Measurements from ENCODE around the gene TGM2.

Gene TGM2

GRCh38 chr20:38119446-38119845, 45.6 kb downstream of the TGM2 start:
- Histone ChIP-seq H3K4me3 (ENCODE audit: low read depth, low read length) (no peak overlapping the region), H3K27me3 (ENCODE audit: control insufficient read depth, insufficient read depth, low read length) (no peaks in the 10 kb centered on the region), H3K9ac (ENCODE audit: low read depth, low read length) (no peak overlapping the region), H3K9me3 (ENCODE audit: control insufficient read depth, insufficient read depth, low read length) (no peaks in the 10 kb centered on the region), H3K36me3 (ENCODE audit: control insufficient read depth, insufficient read depth, low read length) (no peaks in the 10 kb centered on the region), H3K4me1 (ENCODE audit: control insufficient read depth, insufficient read depth, low read length) (no peaks in the 10 kb centered on the region)

GRCh38 chr20:38117635-38118034, 47.4 kb downstream of the TGM2 start:
- no peaks in the 10 kb centered on the region for H3K9me3 ChIP-seq (ENCODE audit: control insufficient read depth, insufficient read depth, low read length)
- H3K4me1 ChIP-seq (ENCODE audit: control insufficient read depth, insufficient read depth, low read length), result peaks cover 4% of the 10 kb centered on the region
- H3K27me3 ChIP-seq (ENCODE audit: control insufficient read depth, insufficient read depth, low read length), result no peaks in the 10 kb centered on the region
- H3K4me3 ChIP-seq (ENCODE audit: low read depth, low read length), result no peak overlapping the region
- H3K9ac ChIP-seq (ENCODE audit: low read depth, low read length), result no peak overlapping the region
- H3K36me3 ChIP-seq (ENCODE audit: control insufficient read depth, insufficient read depth, low read length), result no peaks in the 10 kb centered on the region

- Histone ChIP-seq H3K4me3 (ENCODE audit: low read depth, low read length) (no peak overlapping the region), H3K27me3 (ENCODE audit: control insufficient read depth, insufficient read depth, low read length) (no peaks in the 10 kb centered on the region), H3K9ac (ENCODE audit: low read depth, low read length) (no peak overlapping the region), H3K36me3 (ENCODE audit: control insufficient read depth, insufficient read depth, low read length) (no peaks in the 10 kb centered on the region), H3K9me3 (ENCODE audit: control insufficient read depth, insufficient read depth, low read length) (no peaks in the 10 kb centered on the region), H3K4me1 (ENCODE audit: control insufficient read depth, insufficient read depth, low read length) (peaks cover 4% of the 10 kb centered on the region)
Measured at GRCh38 chr20:38117205-38117604, 47.9 kb downstream of the TGM2 start.

GRCh38 chr20:38116409-38117165, 48.5 kb downstream of the TGM2 start:
- H3K4me1 ChIP-seq (ENCODE audit: control insufficient read depth, insufficient read depth, low read length), result peaks cover 4% of the 10 kb centered on the region
- no peaks in the 10 kb centered on the region for H3K9me3 ChIP-seq (ENCODE audit: control insufficient read depth, insufficient read depth, low read length)
- H3K36me3 ChIP-seq (ENCODE audit: control insufficient read depth, insufficient read depth, low read length), result no peaks in the 10 kb centered on the region
- no peaks in the 10 kb centered on the region for H3K27me3 ChIP-seq (ENCODE audit: control insufficient read depth, insufficient read depth, low read length)
- no peak overlapping the region for H3K4me3 ChIP-seq (ENCODE audit: low read depth, low read length)
- no peak overlapping the region for H3K9ac ChIP-seq (ENCODE audit: low read depth, low read length)

- H3K9ac ChIP-seq (ENCODE audit: low read depth, low read length), result no peak overlapping the region
- H3K27me3 ChIP-seq (ENCODE audit: control insufficient read depth, insufficient read depth, low read length), result no peaks in the 10 kb centered on the region
- no peaks in the 10 kb centered on the region for H3K9me3 ChIP-seq (ENCODE audit: control insufficient read depth, insufficient read depth, low read length)
- H3K4me3 ChIP-seq (ENCODE audit: low read depth, low read length), result no peak overlapping the region
- no peaks in the 10 kb centered on the region for H3K36me3 ChIP-seq (ENCODE audit: control insufficient read depth, insufficient read depth, low read length)
- peaks cover 4% of the 10 kb centered on the region for H3K4me1 ChIP-seq (ENCODE audit: control insufficient read depth, insufficient read depth, low read length)
Measured at GRCh38 chr20:38115896-38116295, 49.2 kb downstream of the TGM2 start.

GRCh38 chr20:38115205-38115604, 49.9 kb downstream of the TGM2 start:
- H3K4me1 ChIP-seq (ENCODE audit: control insufficient read depth, insufficient read depth, low read length), result peaks cover 4% of the 10 kb centered on the region
- no peaks in the 10 kb centered on the region for H3K36me3 ChIP-seq (ENCODE audit: control insufficient read depth, insufficient read depth, low read length)
- H3K9me3 ChIP-seq (ENCODE audit: control insufficient read depth, insufficient read depth, low read length), result no peaks in the 10 kb centered on the region

GRCh38 chr20:38114353-38114791, 50.7 kb downstream of the TGM2 start:
- H3K4me1 ChIP-seq (ENCODE audit: control insufficient read depth, insufficient read depth, low read length), result peaks cover 4% of the 10 kb centered on the region
- no peaks in the 10 kb centered on the region for H3K36me3 ChIP-seq (ENCODE audit: control insufficient read depth, insufficient read depth, low read length)
- H3K4me3 ChIP-seq (ENCODE audit: low read depth, low read length), result no peak overlapping the region
- H3K27me3 ChIP-seq (ENCODE audit: control insufficient read depth, insufficient read depth, low read length), result no peaks in the 10 kb centered on the region
- no peak overlapping the region for H3K9ac ChIP-seq (ENCODE audit: low read depth, low read length)
- H3K9me3 ChIP-seq (ENCODE audit: control insufficient read depth, insufficient read depth, low read length), result no peaks in the 10 kb centered on the region

More at GRCh38 chr20:38115205-38115604, 49.9 kb downstream of the TGM2 start:
- Histone ChIP-seq H3K27me3 (ENCODE audit: control insufficient read depth, insufficient read depth, low read length) (no peaks in the 10 kb centered on the region), H3K9ac (ENCODE audit: low read depth, low read length) (no peak overlapping the region), H3K4me3 (ENCODE audit: low read depth, low read length) (no peak overlapping the region)

- H3K4me1 ChIP-seq (ENCODE audit: control insufficient read depth, insufficient read depth, low read length), result peaks cover 4% of the 10 kb centered on the region
- H3K9ac ChIP-seq (ENCODE audit: low read depth, low read length), result no peak overlapping the region
- no peaks in the 10 kb centered on the region for H3K27me3 ChIP-seq (ENCODE audit: control insufficient read depth, insufficient read depth, low read length)
- no peak overlapping the region for H3K4me3 ChIP-seq (ENCODE audit: low read depth, low read length)
- H3K36me3 ChIP-seq (ENCODE audit: control insufficient read depth, insufficient read depth, low read length), result no peaks in the 10 kb centered on the region
- H3K9me3 ChIP-seq (ENCODE audit: control insufficient read depth, insufficient read depth, low read length), result no peaks in the 10 kb centered on the region
Measured at GRCh38 chr20:38113401-38114325, 51.4 kb downstream of the TGM2 start.

- no peak overlapping the region for H3K4me3 ChIP-seq (ENCODE audit: low read depth, low read length)
- H3K9me3 ChIP-seq (ENCODE audit: control insufficient read depth, insufficient read depth, low read length), result no peaks in the 10 kb centered on the region
- H3K9ac ChIP-seq (ENCODE audit: low read depth, low read length), result no peak overlapping the region
- H3K36me3 ChIP-seq (ENCODE audit: control insufficient read depth, insufficient read depth, low read length), result no peaks in the 10 kb centered on the region
- peaks cover 4% of the 10 kb centered on the region for H3K4me1 ChIP-seq (ENCODE audit: control insufficient read depth, insufficient read depth, low read length)
- H3K27me3 ChIP-seq (ENCODE audit: control insufficient read depth, insufficient read depth, low read length), result no peaks in the 10 kb centered on the region
Measured at GRCh38 chr20:38112930-38113294, 52.2 kb downstream of the TGM2 start.

GRCh38 chr20:38112261-38112929, 52.7 kb downstream of the TGM2 start:
- Histone ChIP-seq H3K36me3 (ENCODE audit: control insufficient read depth, insufficient read depth, low read length) (no peaks in the 10 kb centered on the region), H3K27me3 (ENCODE audit: control insufficient read depth, insufficient read depth, low read length) (no peaks in the 10 kb centered on the region), H3K4me3 (ENCODE audit: low read depth, low read length) (no peak overlapping the region), H3K9me3 (ENCODE audit: control insufficient read depth, insufficient read depth, low read length) (no peaks in the 10 kb centered on the region), H3K4me1 (ENCODE audit: control insufficient read depth, insufficient read depth, low read length) (peaks cover 4% of the 10 kb centered on the region), H3K9ac (ENCODE audit: low read depth, low read length) (no peak overlapping the region)

GRCh38 chr20:38111366-38112232, 53.5 kb downstream of the TGM2 start:
- no peak overlapping the region for H3K9ac ChIP-seq (ENCODE audit: low read depth, low read length)
- no peaks in the 10 kb centered on the region for H3K27me3 ChIP-seq (ENCODE audit: control insufficient read depth, insufficient read depth, low read length)
- no peaks in the 10 kb centered on the region for H3K9me3 ChIP-seq (ENCODE audit: control insufficient read depth, insufficient read depth, low read length)
- no peaks in the 10 kb centered on the region for H3K36me3 ChIP-seq (ENCODE audit: control insufficient read depth, insufficient read depth, low read length)
- H3K4me3 ChIP-seq (ENCODE audit: low read depth, low read length), result no peak overlapping the region
- peaks cover 4% of the 10 kb centered on the region for H3K4me1 ChIP-seq (ENCODE audit: control insufficient read depth, insufficient read depth, low read length)
